COLO829 (cell line): Measurements from ENCODE around the gene POC1A.
"Not testable (repeated sequence)": the region's sequence is repeated elsewhere in the genome, so short reads cannot be mapped to it uniquely, and the experiment has no call there.

ENCODE experiments used
- DNase-seq: peaks from one replicate; pipeline ENCODE4 v3.0.0; 2012; ENCODE audit warnings: low spot score

The POC1A gene

GRCh38 chr3:52183786-52184445 is 29.7 kb upstream of the POC1A start:
- no peak for DNase-seq

- no peak for DNase-seq
These were observed 28.5 kb upstream of the POC1A start for GRCh38 chr3:52182691-52183090.

- no peak for DNase-seq
These were observed 28.0 kb upstream of the POC1A start for GRCh38 chr3:52182196-52182595.

GRCh38 chr3:52181543-52181942 is 27.3 kb upstream of the POC1A start:
- no peak for DNase-seq

- no peak for DNase-seq
These were observed 24.3 kb upstream of the POC1A start for GRCh38 chr3:52178537-52178936.

- not testable (repeated sequence) for DNase-seq
These were observed 23.9 kb upstream of the POC1A start for GRCh38 chr3:52178126-52178525.

GRCh38 chr3:52177701-52178042 is 23.4 kb upstream of the POC1A start:
- DNase-seq = no peak

- DNase-seq = no peak
These were observed 22.9 kb upstream of the POC1A start for GRCh38 chr3:52176951-52177700.

- no peak for DNase-seq
These were observed 22.0 kb upstream of the POC1A start for GRCh38 chr3:52176180-52176752.

GRCh38 chr3:52175416-52176179 is 21.4 kb upstream of the POC1A start:
- no peak for DNase-seq

- no peak for DNase-seq
These were observed 20.7 kb upstream of the POC1A start for GRCh38 chr3:52174896-52175295.

GRCh38 chr3:52173101-52173500 is 18.9 kb upstream of the POC1A start:
- DNase-seq = no peak

GRCh38 chr3:52172262-52172757 is 18.1 kb upstream of the POC1A start:
- DNase-seq = no peak

- DNase-seq = no peak
These were observed 17.5 kb upstream of the POC1A start for GRCh38 chr3:52171514-52172261.

GRCh38 chr3:52170217-52170616 is 16.0 kb upstream of the POC1A start:
- not testable (repeated sequence) for DNase-seq

GRCh38 chr3:52167240-52167639 is 13.0 kb upstream of the POC1A start:
- no peak for DNase-seq

GRCh38 chr3:52162250-52162872 is 8.1 kb upstream of the POC1A start:
- DNase-seq = no peak

GRCh38 chr3:52159503-52159902 is 5.3 kb upstream of the POC1A start:
- no peak for DNase-seq

- DNase-seq = no peak
These were observed 1.7 kb upstream of the POC1A start for GRCh38 chr3:52155912-52156311.

GRCh38 chr3:52153389-52154096 is 680 bp downstream of the POC1A start:
- DNase-seq = peak; percentile 32

GRCh38 chr3:52151991-52152390 is 2.2 kb downstream of the POC1A start:
- not testable (repeated sequence) for DNase-seq
